ENCODE results near the gene MTPN. TPM values are rescaled to one million over a fixed set of nuclear protein-coding genes. Genes with fewer than 3 reads are reported as not detected.

Gene MTPN
- total RNA-seq, 1 donor from 2014 or later = 142 TPM

DNA sequence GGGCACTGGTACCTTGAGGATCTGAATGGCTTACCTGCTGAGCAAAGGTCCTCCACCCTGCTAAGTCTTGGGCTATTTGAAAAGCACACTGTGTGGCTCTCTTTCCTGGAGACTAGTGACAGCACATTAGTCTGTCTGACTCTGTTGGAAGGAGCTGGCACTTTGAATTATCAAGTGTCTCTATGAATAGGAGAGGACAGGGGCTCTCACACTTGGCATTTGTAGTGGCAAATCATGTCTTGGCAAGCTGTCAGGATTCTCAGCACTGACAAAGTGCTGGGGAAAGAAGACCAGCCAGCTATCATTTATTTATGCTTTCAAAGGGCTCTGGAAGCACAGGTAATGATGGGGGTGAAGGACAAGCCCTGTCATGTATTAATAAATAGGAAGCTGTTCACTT is 62.8 kb downstream of the MTPN start:
- TF ChIP-seq, protein P1, sequence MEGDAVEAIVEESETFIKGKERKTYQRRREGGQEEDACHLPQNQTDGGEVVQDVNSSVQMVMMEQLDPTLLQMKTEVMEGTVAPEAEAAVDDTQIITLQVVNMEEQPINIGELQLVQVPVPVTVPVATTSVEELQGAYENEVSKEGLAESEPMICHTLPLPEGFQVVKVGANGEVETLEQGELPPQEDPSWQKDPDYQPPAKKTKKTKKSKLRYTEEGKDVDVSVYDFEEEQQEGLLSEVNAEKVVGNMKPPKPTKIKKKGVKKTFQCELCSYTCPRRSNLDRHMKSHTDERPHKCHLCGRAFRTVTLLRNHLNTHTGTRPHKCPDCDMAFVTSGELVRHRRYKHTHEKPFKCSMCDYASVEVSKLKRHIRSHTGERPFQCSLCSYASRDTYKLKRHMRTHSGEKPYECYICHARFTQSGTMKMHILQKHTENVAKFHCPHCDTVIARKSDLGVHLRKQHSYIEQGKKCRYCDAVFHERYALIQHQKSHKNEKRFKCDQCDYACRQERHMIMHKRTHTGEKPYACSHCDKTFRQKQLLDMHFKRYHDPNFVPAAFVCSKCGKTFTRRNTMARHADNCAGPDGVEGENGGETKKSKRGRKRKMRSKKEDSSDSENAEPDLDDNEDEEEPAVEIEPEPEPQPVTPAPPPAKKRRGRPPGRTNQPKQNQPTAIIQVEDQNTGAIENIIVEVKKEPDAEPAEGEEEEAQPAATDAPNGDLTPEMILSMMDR (IDR thresholded peaks at IDR 0.05) = no peak
- H3K4me1 Mint-ChIP-seq (ENCODE audit: low read depth) = no peaks in the 10 kb centered on the region
- H3K27me3 Mint-ChIP-seq (ENCODE audit: low read depth) = no peaks in the 10 kb centered on the region
- no peak for DNase-seq (ENCODE audit: low spot score)
- H3K9me3 Mint-ChIP-seq (ENCODE audit: low read depth) = no peaks in the 10 kb centered on the region
- H3K36me3 Mint-ChIP-seq (ENCODE audit: low read depth) = peaks cover 4% of the 10 kb centered on the region
- H3K27ac Mint-ChIP-seq (ENCODE audit: unreplicated experiment) = no peak overlapping the region
- no peak overlapping the region for H3K4me3 Mint-ChIP-seq (ENCODE audit: unreplicated experiment)

GRCh38 chr7:135913404-135913803 is 63.8 kb downstream of the MTPN start:
- Mint-ChIP-seq H3K4me1 (ENCODE audit: low read depth) (no peaks in the 10 kb centered on the region), H3K36me3 (ENCODE audit: low read depth) (peaks cover 4% of the 10 kb centered on the region), H3K27ac (ENCODE audit: unreplicated experiment) (no peak overlapping the region), H3K27me3 (ENCODE audit: low read depth) (no peaks in the 10 kb centered on the region), H3K4me3 (ENCODE audit: unreplicated experiment) (no peak overlapping the region), H3K9me3 (ENCODE audit: low read depth) (no peaks in the 10 kb centered on the region)
- TF ChIP-seq, protein P1 (IDR thresholded peaks at IDR 0.05) = no peak
- DNase-seq (ENCODE audit: low spot score) = no peak

DNA sequence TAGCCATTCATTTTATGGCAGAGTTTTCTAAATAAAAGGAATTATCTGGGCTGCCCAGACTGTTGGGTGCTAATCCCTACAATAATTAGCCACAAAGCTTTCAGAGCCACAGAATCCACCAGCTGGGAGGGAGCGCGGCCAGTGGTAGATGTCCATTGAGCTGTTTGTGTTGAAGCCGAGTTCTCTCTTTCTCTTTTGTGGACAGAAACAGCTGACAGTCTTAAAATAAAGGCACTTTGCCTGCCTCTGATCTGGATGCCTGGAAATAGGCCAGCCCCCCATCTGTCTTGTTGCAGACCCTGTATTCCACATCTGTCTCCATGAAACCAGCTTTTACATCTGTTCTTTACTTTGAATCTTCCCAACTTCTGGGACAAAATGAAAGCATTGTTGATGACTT is 66.1 kb downstream of the MTPN start:
- DNase-seq (ENCODE audit: low spot score) = no peak
- no peak overlapping the region for H3K27ac Mint-ChIP-seq (ENCODE audit: unreplicated experiment)

GRCh38 chr7:135910393-135911036 is 66.6 kb downstream of the MTPN start:
- H3K9me3 Mint-ChIP-seq (ENCODE audit: low read depth) = no peaks in the 10 kb centered on the region

More for the DNA sequence above, 66.1 kb downstream of the MTPN start:
- no peaks in the 10 kb centered on the region for H3K27me3 Mint-ChIP-seq (ENCODE audit: low read depth)
- H3K36me3 Mint-ChIP-seq (ENCODE audit: low read depth) = peaks cover 1% of the 10 kb centered on the region
- TF ChIP-seq, protein P1 (IDR thresholded peaks at IDR 0.05) = no peak
- no peaks in the 10 kb centered on the region for H3K4me1 Mint-ChIP-seq (ENCODE audit: low read depth)
- no peak overlapping the region for H3K4me3 Mint-ChIP-seq (ENCODE audit: unreplicated experiment)
- no peaks in the 10 kb centered on the region for H3K9me3 Mint-ChIP-seq (ENCODE audit: low read depth)

DNA sequence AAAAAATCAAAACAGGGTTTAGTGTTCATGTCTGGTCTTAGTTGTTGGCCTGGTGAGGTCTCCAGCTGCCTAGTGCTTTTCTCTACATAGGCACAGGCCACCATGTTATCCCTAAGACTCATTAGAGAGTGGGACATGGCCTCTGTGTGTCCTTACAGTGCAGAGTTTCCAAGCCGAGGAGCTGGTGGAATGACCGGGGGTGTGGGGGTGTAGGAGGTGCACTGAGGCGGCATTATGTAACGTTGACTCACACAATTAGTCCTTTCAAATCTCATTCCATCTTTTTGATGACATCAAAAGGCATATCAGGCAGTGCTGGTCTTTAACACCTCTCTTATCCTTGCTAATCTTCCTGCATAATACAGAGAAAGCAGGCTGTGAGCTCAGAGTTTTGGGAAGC is 71.3 kb downstream of the MTPN start:
- no peak overlapping the region for H3K4me3 Mint-ChIP-seq (ENCODE audit: unreplicated experiment)
- H3K27me3 Mint-ChIP-seq (ENCODE audit: low read depth) = no peaks in the 10 kb centered on the region
- H3K36me3 Mint-ChIP-seq (ENCODE audit: low read depth) = no peaks in the 10 kb centered on the region
- TF ChIP-seq, protein P1 (IDR thresholded peaks at IDR 0.05) = no peak
- no peaks in the 10 kb centered on the region for H3K4me1 Mint-ChIP-seq (ENCODE audit: low read depth)
- no peak overlapping the region for H3K27ac Mint-ChIP-seq (ENCODE audit: unreplicated experiment)
- H3K9me3 Mint-ChIP-seq (ENCODE audit: low read depth) = no peaks in the 10 kb centered on the region
- no peak for DNase-seq (ENCODE audit: low spot score)

More at GRCh38 chr7:135910393-135911036, 66.6 kb downstream of the MTPN start:
- TF ChIP-seq, protein P1 (IDR thresholded peaks at IDR 0.05) = no peak
- Mint-ChIP-seq H3K36me3 (ENCODE audit: low read depth) (no peaks in the 10 kb centered on the region), H3K4me1 (ENCODE audit: low read depth) (no peaks in the 10 kb centered on the region), H3K27ac (ENCODE audit: unreplicated experiment) (no peak overlapping the region), H3K27me3 (ENCODE audit: low read depth) (no peaks in the 10 kb centered on the region), H3K4me3 (ENCODE audit: unreplicated experiment) (no peak overlapping the region)
- no peak for DNase-seq (ENCODE audit: low spot score)

Measured in chondrocyte (in vitro differentiated cells).